NCI-H2196 treated with DMSO at 0.1 percent for 48 hours (cell line): Measurements from ENCODE around the gene TMEM45B.
"Not testable (repeated sequence)": the region's sequence is repeated elsewhere in the genome, so short reads cannot be mapped to it uniquely, and the experiment has no call there.

Source experiments
- DNase-seq: peaks from one replicate; lab custom pipeline; 2025; ENCODE audit not compliant: unreplicated experiment; lab: John Stamatoyannopoulos, UW

TMEM45B gene

DNA sequence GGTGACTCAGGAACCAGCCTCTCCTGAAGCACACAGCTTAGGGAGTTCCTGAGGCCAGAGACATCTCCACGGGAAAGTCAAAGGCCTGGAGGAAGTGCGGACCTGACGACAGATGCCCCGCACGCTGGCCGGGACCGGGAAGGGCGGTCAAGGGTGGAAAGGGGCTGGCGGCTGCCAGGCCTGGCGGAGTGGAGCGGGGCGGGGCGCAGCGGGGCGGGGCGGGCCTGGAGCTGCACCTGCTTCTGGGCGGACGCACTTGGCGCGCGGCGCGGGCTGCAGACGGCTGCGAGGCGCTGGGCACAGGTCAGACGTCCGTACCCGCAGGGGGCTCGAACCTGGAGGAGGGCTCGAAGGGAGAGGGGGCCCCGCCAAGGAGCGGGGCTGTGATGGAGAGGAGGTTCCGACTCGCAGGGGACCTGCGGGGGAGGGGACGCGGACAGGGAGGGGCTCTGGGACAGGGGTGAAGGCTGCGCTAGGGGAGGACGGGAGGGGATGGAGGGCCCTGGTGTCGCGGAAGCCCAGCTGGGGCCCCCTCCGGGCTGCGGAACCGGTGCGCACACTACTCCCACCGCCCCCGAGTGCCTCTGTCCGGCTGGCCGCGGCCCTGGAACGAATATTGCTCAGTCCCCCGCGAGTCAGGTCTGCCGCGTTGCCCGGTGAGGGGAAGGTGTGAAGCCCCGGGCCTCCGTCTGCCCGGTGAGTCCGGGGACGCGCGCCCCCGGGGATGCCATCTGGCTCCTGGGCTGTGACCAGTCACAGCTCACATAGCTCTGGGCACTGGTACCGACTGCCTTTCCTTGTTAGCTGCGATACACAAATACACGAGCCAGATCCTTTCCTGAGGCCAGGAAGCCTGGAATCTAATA is at the start of gene TMEM45B:
TMEM45B (plus strand) TSS at position 253 of the 866 bp plus-strand sequence. CDS start 36,635 bp downstream, outside the sequence.
- DNase-seq: peak; percentile 50

- no peak for DNase-seq
Observed at GRCh38 chr11:129766898-129767604, 48.6 kb upstream of the TMEM45B start.

DNA sequence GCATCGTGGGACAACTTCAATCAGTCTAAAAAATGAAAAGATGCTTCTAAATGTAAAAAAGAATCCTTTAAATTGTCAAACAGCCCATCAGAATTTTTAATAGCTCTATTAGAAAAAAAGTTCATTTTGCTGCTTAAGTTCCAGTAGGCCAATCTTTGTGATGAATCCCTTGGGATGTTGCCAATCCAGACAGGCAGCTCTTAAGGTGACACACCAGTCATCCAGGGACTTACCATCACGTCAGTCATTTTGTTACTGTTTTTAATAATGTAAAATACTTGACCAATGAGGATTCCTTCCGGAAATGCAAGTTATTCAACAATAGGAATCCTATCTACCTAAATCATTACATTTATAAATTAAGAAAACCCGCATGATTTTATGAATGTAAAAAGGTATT is 47.8 kb upstream of the TMEM45B start:
- DNase-seq: no peak

GRCh38 chr11:129768356-129768755 is 47.3 kb upstream of the TMEM45B start:
- no peak for DNase-seq

DNA sequence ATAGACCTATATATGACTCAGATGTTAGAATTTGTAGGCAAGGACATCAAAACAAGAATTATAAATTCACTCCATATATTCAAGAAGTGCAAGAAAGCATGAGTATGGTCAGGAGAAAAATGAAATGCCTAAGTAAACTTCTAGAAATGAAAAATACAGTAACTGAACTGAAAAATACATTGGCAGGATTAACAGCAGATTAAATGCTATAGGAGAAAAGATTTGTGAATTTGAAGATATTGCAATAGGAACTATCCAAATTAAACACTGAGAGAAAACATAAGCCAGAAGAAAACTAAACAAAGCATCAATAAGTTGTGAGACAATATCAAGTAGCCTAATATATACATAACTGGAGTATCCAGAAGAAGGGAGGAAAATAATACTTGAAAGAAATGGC is 46.6 kb upstream of the TMEM45B start:
- DNase-seq: no peak

GRCh38 chr11:129770993-129771392 is 44.7 kb upstream of the TMEM45B start:
- DNase-seq: no peak

DNA sequence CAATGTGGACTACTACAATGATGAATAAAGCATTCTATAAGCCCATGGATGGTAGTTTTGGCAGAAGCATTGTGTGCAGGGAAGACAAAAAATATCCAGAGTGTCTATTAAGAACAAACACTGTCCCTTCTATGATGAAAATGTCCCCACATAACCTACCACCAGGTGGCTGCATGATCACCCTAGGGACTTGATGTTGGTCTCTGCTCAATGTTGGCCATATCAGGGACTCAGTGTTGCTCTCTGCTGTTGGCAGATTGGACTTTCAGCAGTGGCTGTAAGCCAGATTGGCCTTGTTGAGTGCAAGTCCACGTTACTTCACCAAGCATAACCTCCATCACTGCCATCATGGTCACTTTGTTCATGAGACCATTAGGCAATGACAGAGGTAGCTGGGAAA is 44.2 kb upstream of the TMEM45B start:
- not testable (repeated sequence) for DNase-seq

- DNase-seq: no peak
Observed at GRCh38 chr11:129778877-129779276, 36.8 kb upstream of the TMEM45B start.

GRCh38 chr11:129779342-129779741 is 36.3 kb upstream of the TMEM45B start:
- DNase-seq: no peak

DNA sequence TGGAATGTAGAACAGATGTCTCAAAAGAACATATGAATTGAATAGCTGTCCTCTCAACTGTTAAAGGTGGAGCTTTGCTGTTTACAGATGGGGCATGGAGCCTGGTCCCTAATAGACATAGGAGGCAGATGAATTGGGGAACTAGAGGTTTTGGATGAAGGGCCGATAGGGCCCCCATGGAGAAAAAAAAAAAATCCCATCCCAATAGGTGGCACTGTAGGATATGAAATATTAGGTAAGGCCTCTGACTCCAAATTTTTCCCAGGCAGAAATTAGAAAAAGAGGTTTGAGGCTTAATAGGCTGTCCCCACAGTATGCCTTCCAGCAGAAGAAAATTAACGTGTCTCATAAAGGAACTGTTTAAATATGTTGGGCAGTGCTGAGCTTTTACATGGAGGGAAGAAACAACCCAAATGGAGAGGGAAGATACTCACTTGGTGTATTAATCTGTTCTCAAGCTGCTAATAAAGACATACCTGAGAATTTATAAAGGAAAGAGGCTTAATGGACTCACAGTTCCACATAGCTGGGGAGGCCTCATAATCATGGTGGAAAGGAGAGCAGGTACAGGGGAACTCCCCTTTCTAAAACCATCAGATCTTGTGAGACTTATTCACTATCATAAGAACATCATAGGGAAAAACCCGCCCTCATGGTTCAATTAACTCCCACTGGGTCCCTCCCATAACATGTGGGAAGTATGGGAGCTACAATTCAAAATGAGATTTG is 30.1 kb upstream of the TMEM45B start:
- DNase-seq: no peak

- DNase-seq: not testable (repeated sequence)
Observed at GRCh38 chr11:129786112-129786416, 29.6 kb upstream of the TMEM45B start.

DNA sequence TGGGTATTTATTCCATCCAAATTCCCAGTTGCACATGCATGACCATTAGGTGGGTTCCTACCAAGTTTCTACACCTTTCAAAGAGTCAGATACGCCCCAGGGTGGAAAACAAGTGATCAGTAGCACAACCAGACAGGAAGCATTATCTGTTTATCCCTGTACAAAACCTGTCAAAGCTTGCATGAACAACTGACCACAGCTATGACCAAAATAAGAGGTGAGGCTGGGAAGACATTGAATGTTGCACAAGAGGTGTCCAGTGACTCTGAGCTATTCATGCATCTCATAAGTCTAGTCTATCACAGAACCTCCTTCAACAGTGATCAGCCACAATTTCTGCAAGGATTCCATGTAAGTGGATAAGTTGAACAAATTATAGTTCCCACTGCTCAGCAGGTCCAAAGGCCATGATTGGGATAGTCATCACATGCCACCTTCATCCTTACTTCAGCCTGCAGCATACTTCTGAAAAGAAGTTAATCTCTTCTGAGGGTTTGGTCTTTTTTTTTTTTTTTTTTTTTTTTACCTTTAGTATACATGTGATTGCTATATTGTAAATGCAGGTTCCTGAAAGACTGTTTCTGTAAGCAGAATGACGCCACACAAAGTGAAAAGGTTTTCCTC is 28.0 kb upstream of the TMEM45B start:
- DNase-seq: no peak

GRCh38 chr11:129788278-129788677 is 27.4 kb upstream of the TMEM45B start:
- DNase-seq: no peak

DNA sequence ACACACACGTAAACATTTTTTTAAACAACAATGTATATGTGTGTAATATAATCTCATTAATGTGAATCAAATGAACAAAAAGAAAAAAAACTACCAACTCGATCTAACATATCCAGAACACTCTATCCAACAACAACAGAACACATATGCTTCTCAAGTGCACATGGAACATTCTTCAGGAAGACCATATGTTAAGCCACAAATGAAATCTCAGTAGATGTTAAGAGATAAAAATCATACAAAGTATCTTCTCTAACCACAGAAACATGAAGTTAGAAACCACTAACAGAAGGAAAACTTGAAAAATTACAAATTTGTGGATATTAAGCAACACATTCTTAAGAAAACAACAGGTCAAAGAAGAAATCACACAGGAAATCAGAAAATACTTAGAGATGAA is 25.5 kb upstream of the TMEM45B start:
- DNase-seq: no peak

DNA sequence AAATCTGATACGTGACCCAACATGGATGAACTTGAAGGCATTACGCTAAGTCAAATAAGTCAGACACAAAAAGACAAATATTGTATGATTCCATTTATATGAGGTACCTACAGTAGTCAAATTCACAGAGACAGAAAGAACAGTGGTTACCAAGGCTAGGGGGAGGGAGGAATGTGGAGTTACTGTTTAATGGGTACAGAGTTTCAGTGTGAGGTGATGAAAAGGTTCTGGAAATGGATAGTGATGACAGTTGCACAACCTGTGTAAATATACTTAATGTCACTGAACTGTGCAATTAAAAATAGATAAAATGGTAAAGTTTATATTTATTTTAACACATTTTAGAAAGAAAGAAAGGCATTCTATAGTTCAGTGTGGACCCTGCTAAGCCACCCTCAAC is 24.1 kb upstream of the TMEM45B start:
- no peak for DNase-seq

- DNase-seq: no peak
Observed at GRCh38 chr11:129792663-129793062, 23.0 kb upstream of the TMEM45B start.

GRCh38 chr11:129795089-129795488 is 20.6 kb upstream of the TMEM45B start:
- DNase-seq: no peak

- no peak for DNase-seq
Observed at GRCh38 chr11:129798212-129798611, 17.4 kb upstream of the TMEM45B start.

- not testable (repeated sequence) for DNase-seq
Observed at GRCh38 chr11:129800162-129800561, 15.5 kb upstream of the TMEM45B start.

DNA sequence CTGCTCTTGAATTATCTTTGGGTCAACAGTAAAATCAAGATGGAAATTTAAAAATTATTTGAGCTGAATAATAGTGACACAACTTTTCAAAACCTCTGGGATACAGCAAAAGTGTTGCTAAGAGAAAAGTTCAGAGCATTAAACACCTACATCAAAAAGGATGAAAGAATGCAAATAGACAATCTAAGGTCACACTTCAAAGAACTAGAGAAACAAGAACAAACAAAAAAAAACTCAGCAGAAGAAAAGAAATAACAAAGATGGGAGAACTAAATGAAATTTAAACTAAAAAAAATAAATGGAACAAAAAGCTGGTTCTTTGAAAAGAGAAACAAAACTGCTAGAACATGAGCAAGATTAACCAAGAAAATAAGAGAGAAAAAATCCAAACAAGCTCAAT is 15.0 kb upstream of the TMEM45B start:
- no peak for DNase-seq

DNA sequence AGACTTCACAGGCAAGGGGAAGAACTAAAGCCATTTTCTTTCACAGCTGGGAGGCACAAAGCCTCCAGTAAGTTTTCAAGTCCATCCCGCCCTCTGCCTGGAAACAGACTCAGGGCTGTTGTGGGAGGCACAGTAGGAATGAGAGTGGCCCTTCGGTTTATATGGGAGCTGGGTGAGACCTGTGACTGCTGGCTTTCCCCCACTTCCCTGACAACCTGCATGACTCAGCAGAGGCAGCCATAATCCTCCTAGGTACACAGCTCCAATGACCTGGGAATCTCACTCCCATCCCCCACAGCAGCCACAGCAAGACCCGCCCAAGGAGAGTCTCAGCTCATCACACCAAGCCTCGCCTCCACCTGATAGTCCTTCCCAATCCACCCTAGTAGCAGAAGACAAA is 12.1 kb upstream of the TMEM45B start:
- no peak for DNase-seq
